Measurements from ENCODE around the gene MYCN.

The MYCN gene

GRCh38 chr2:15964936-15965563, 24.7 kb downstream of the MYCN start:
- no peak for TF ChIP-seq MYC (IDR thresholded peaks at IDR 0.05; ENCODE audit: low read depth, low read length)
- no peak for TF ChIP-seq POLR2A (IDR thresholded peaks at IDR 0.05; ENCODE audit: extremely low read depth, insufficient read length)
- TF ChIP-seq, protein P1, sequence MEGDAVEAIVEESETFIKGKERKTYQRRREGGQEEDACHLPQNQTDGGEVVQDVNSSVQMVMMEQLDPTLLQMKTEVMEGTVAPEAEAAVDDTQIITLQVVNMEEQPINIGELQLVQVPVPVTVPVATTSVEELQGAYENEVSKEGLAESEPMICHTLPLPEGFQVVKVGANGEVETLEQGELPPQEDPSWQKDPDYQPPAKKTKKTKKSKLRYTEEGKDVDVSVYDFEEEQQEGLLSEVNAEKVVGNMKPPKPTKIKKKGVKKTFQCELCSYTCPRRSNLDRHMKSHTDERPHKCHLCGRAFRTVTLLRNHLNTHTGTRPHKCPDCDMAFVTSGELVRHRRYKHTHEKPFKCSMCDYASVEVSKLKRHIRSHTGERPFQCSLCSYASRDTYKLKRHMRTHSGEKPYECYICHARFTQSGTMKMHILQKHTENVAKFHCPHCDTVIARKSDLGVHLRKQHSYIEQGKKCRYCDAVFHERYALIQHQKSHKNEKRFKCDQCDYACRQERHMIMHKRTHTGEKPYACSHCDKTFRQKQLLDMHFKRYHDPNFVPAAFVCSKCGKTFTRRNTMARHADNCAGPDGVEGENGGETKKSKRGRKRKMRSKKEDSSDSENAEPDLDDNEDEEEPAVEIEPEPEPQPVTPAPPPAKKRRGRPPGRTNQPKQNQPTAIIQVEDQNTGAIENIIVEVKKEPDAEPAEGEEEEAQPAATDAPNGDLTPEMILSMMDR (IDR thresholded peaks at IDR 0.05; ENCODE audit: low read depth, low read length) = no peak
- no peak for TF ChIP-seq MAX (IDR thresholded peaks at IDR 0.05; ENCODE audit: low read depth, low read length)
- no peak overlapping the region for H3K4me3 ChIP-seq (ENCODE audit: low read depth, low read length)
- DNase-seq (ENCODE audit: low read depth) = no peak

DNA sequence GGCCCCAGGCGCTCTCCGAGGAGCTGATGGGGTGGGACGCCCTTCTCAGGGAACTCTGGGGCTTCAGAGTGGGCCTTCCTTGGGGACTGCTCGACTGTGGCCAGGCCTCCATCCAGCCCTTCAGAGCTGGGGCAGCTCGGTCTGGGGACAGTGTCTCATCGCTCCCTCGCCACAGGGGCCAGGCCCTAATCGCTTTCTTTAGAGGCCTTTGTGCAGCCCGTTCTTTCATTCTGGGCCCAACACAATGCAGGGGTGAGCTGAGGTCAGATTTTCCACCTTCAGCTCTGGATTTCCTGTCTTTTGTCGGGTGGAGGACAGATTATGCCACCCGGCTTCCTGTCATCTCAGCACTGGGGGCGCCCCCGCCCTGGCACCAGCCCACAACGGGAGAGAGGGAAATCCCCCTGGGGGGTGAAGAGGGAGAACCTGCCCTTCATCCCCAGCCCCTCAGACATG, 25.2 kb downstream of the MYCN start:
- H3K4me3 ChIP-seq (ENCODE audit: low read depth, low read length) = no peak overlapping the region
- no peak for DNase-seq (ENCODE audit: low read depth)
- TF ChIP-seq POLR2A (IDR thresholded peaks at IDR 0.05; ENCODE audit: extremely low read depth, insufficient read length) = no peak

- DNase-seq (ENCODE audit: low read depth) = no peak
- no peak overlapping the region for H3K4me3 ChIP-seq (ENCODE audit: low read depth, low read length)
- TF ChIP-seq, protein P1 (IDR thresholded peaks at IDR 0.05; ENCODE audit: low read depth, low read length) = no peak
- TF ChIP-seq MAX (IDR thresholded peaks at IDR 0.05; ENCODE audit: low read depth, low read length) (no peak), POLR2A (IDR thresholded peaks at IDR 0.05; ENCODE audit: extremely low read depth, insufficient read length) (no peak), MYC (IDR thresholded peaks at IDR 0.05; ENCODE audit: low read depth, low read length) (no peak)
Measured at GRCh38 chr2:15967415-15968279, 27.3 kb downstream of the MYCN start.

DNA sequence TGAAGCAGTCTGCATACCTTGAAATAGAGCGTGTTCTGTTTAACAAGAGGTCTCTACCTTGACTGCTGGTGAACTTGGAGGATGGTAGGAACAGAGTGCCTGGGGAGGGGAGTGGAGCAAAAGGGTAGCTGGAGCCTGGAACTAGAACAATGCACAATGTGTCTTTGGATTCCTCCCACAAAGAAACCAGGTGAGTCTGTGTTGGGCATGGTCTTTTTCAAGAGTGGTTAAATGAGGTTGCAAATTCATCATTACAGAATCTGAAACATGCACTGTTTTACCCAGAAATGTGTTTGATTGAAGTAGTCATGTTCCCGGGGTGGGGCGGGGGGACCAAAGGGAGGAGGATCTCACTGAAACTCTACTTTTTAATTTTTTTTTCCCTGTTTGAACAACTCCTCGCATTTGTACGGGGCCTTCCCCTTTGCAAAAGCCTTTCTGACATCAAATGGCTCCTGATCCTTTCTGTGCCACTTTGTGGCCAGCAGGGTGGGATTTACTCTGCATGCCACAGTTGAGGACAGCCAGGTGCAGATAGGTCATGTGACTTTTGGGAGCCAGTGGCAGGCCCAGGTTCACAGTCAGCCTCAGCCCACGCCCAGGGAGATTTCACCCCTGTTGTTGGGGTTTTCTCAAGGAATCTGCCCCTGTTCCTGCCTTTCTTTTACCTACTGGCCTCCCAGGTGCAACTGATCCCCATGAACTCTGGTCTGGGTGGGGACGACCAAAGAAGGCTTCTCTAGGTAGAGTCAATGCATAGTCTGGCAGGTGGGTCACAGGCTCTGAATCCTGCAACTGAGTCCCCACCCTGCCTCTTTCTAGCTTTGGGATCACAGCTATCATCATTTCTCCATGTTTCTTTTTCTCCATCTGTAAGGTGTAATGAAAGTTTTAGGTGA, 28.2 kb downstream of the MYCN start:
- TF ChIP-seq MYC (IDR thresholded peaks at IDR 0.05; ENCODE audit: low read depth, low read length) (no peak), MAX (IDR thresholded peaks at IDR 0.05; ENCODE audit: low read depth, low read length) (no peak)
- DNase-seq (ENCODE audit: low read depth) = no peak
- no peak overlapping the region for H3K4me3 ChIP-seq (ENCODE audit: low read depth, low read length)

DNA sequence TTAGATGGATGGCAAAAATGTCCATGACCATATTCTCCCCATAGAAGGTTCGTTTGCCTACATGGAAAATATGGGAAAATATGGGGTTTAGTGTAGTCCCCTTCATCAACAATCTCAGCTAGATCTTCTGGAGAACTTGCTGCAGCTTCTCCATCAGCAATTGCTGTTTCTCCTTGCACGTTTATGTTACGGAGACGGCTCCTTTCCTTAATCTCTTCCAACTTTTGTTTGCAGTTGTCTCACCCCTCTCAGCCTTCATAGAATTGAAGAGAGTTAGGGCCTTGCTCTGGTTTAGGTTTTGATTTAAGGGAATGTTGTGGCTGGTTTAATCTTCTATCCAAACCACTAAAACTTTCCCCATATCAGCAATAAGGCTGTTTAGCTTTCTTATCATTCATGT, 28.9 kb downstream of the MYCN start:
- TF ChIP-seq MAX (IDR thresholded peaks at IDR 0.05; ENCODE audit: low read depth, low read length) (no peak), POLR2A (IDR thresholded peaks at IDR 0.05; ENCODE audit: extremely low read depth, insufficient read length) (no peak), MYC (IDR thresholded peaks at IDR 0.05; ENCODE audit: low read depth, low read length) (no peak)
- TF ChIP-seq, protein P1 (IDR thresholded peaks at IDR 0.05; ENCODE audit: low read depth, low read length) = no peak
- no peak for DNase-seq (ENCODE audit: low read depth)
- no peak overlapping the region for H3K4me3 ChIP-seq (ENCODE audit: low read depth, low read length)

DNA sequence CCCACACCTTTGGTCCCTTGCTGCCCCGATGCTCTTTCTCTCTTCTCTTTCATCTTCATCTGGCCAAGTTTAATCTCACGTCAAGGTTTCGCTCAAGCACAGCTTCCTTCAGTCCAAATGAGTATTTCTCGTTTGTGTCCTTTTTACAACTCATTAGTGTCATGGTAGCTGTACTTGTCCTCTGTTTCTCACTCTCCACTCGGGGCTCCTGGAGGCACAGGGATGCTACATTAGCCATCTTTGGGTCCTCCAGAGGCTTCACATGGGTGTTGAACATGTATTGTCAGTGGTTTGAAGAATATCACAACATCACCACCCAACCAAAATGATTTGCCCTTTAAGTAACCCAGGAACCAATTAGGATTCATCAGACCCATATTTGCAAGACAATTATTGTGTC, 30.4 kb downstream of the MYCN start:
- TF ChIP-seq MAX (IDR thresholded peaks at IDR 0.05; ENCODE audit: low read depth, low read length) (no peak), POLR2A (IDR thresholded peaks at IDR 0.05; ENCODE audit: extremely low read depth, insufficient read length) (no peak), MYC (IDR thresholded peaks at IDR 0.05; ENCODE audit: low read depth, low read length) (no peak)
- TF ChIP-seq, protein P1 (IDR thresholded peaks at IDR 0.05; ENCODE audit: low read depth, low read length) = no peak
- no peak overlapping the region for H3K4me3 ChIP-seq (ENCODE audit: low read depth, low read length)
- DNase-seq (ENCODE audit: low read depth) = no peak

All from NB4 (cell line).